ENCODE measurements around the gene C8A. TPM values are rescaled to one million over a fixed set of nuclear protein-coding genes. Genes with fewer than 3 reads are reported as not detected.

The C8A gene
- total RNA-seq, 1 donor from 2014 or later, result not detected

- TF ChIP-seq CTCF (conservative IDR thresholded peaks at IDR 0.05), result no peak
- Mint-ChIP-seq H3K4me3 (no peak overlapping the region), H3K9me3 (no peaks in the 10 kb centered on the region), H3K27me3 (ENCODE audit: low read depth) (no peaks in the 10 kb centered on the region), H3K4me1 (no peaks in the 10 kb centered on the region), H3K36me3 (ENCODE audit: low read depth) (no peaks in the 10 kb centered on the region), H3K27ac (ENCODE audit: unreplicated experiment) (no peak overlapping the region)
- no peak for DNase-seq (ENCODE audit: low read depth, low spot score)
These were observed 14.2 kb downstream of the C8A start for GRCh38 chr1:56868761-56869160.

GRCh38 chr1:56872597-56872996, 18.0 kb downstream of the C8A start:
- H3K27me3 Mint-ChIP-seq (ENCODE audit: low read depth), result no peaks in the 10 kb centered on the region
- H3K4me1 Mint-ChIP-seq, result no peaks in the 10 kb centered on the region

GRCh38 chr1:56873213-56873612, 18.6 kb downstream of the C8A start:
- no peak for DNase-seq (ENCODE audit: low read depth, low spot score)
- Mint-ChIP-seq H3K36me3 (ENCODE audit: low read depth) (no peaks in the 10 kb centered on the region), H3K9me3 (no peaks in the 10 kb centered on the region), H3K27ac (ENCODE audit: unreplicated experiment) (no peak overlapping the region), H3K4me1 (no peaks in the 10 kb centered on the region), H3K27me3 (ENCODE audit: low read depth) (no peaks in the 10 kb centered on the region), H3K4me3 (no peak overlapping the region)
- no peak for TF ChIP-seq CTCF (conservative IDR thresholded peaks at IDR 0.05)

More at GRCh38 chr1:56872597-56872996, 18.0 kb downstream of the C8A start:
- Mint-ChIP-seq H3K36me3 (ENCODE audit: low read depth) (no peaks in the 10 kb centered on the region), H3K9me3 (no peaks in the 10 kb centered on the region), H3K4me3 (no peak overlapping the region), H3K27ac (ENCODE audit: unreplicated experiment) (peak overlapping the region; percentile 1)
- no peak for DNase-seq (ENCODE audit: low read depth, low spot score)
- no peak for TF ChIP-seq CTCF (conservative IDR thresholded peaks at IDR 0.05)

- no peaks in the 10 kb centered on the region for H3K27me3 Mint-ChIP-seq (ENCODE audit: low read depth)
- DNase-seq (ENCODE audit: low read depth, low spot score), result no peak
- no peak overlapping the region for H3K4me3 Mint-ChIP-seq
- no peaks in the 10 kb centered on the region for H3K4me1 Mint-ChIP-seq
- H3K36me3 Mint-ChIP-seq (ENCODE audit: low read depth), result no peaks in the 10 kb centered on the region
- no peak overlapping the region for H3K27ac Mint-ChIP-seq (ENCODE audit: unreplicated experiment)
- TF ChIP-seq CTCF (conservative IDR thresholded peaks at IDR 0.05), result no peak
- H3K9me3 Mint-ChIP-seq, result no peaks in the 10 kb centered on the region
These were observed 20.1 kb downstream of the C8A start for GRCh38 chr1:56874689-56875088.

GRCh38 chr1:56877973-56878372, 23.4 kb downstream of the C8A start:
- no peak overlapping the region for H3K27ac Mint-ChIP-seq (ENCODE audit: unreplicated experiment)
- H3K27me3 Mint-ChIP-seq (ENCODE audit: low read depth), result no peaks in the 10 kb centered on the region
- no peak for TF ChIP-seq CTCF (conservative IDR thresholded peaks at IDR 0.05)
- no peaks in the 10 kb centered on the region for H3K4me1 Mint-ChIP-seq
- no peaks in the 10 kb centered on the region for H3K9me3 Mint-ChIP-seq
- no peaks in the 10 kb centered on the region for H3K36me3 Mint-ChIP-seq (ENCODE audit: low read depth)
- DNase-seq (ENCODE audit: low read depth, low spot score), result no peak
- H3K4me3 Mint-ChIP-seq, result no peak overlapping the region

- Mint-ChIP-seq H3K27me3 (ENCODE audit: low read depth) (no peaks in the 10 kb centered on the region), H3K36me3 (ENCODE audit: low read depth) (no peaks in the 10 kb centered on the region), H3K4me3 (no peak overlapping the region), H3K9me3 (peaks cover 3% of the 10 kb centered on the region), H3K4me1 (no peaks in the 10 kb centered on the region), H3K27ac (ENCODE audit: unreplicated experiment) (no peak overlapping the region)
- no peak for TF ChIP-seq CTCF (conservative IDR thresholded peaks at IDR 0.05)
- DNase-seq (ENCODE audit: low read depth, low spot score), result no peak
These were observed 26.2 kb downstream of the C8A start for GRCh38 chr1:56880774-56881173.

All from neural crest cell (in vitro differentiated cells).